Measurements from ENCODE around the gene STAC.

DNA sequence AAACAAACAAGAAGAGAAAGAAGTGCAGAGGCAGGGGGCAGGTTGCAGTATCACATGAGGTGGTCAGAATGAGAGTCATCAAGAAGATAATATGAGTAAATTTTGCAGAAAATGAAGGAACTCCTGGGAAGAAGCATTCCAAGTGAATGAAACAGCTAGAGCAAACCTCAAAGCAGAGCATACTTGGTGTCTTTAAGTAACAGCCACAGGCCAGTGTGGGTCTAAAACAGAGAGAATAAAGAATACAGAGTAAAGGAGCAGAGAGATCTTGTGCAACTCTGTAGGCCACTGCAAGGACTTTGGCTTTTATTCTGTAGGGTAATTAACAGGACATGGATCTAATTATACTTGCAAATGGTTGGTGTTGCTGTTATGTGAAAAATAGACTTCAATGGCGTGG, 81.3 kb downstream of the STAC start:
- TF ChIP-seq, protein P1, sequence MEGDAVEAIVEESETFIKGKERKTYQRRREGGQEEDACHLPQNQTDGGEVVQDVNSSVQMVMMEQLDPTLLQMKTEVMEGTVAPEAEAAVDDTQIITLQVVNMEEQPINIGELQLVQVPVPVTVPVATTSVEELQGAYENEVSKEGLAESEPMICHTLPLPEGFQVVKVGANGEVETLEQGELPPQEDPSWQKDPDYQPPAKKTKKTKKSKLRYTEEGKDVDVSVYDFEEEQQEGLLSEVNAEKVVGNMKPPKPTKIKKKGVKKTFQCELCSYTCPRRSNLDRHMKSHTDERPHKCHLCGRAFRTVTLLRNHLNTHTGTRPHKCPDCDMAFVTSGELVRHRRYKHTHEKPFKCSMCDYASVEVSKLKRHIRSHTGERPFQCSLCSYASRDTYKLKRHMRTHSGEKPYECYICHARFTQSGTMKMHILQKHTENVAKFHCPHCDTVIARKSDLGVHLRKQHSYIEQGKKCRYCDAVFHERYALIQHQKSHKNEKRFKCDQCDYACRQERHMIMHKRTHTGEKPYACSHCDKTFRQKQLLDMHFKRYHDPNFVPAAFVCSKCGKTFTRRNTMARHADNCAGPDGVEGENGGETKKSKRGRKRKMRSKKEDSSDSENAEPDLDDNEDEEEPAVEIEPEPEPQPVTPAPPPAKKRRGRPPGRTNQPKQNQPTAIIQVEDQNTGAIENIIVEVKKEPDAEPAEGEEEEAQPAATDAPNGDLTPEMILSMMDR (IDR thresholded peaks at IDR 0.05; ENCODE audit: insufficient read depth, low read length), result no peak
- TF ChIP-seq, protein P2, sequence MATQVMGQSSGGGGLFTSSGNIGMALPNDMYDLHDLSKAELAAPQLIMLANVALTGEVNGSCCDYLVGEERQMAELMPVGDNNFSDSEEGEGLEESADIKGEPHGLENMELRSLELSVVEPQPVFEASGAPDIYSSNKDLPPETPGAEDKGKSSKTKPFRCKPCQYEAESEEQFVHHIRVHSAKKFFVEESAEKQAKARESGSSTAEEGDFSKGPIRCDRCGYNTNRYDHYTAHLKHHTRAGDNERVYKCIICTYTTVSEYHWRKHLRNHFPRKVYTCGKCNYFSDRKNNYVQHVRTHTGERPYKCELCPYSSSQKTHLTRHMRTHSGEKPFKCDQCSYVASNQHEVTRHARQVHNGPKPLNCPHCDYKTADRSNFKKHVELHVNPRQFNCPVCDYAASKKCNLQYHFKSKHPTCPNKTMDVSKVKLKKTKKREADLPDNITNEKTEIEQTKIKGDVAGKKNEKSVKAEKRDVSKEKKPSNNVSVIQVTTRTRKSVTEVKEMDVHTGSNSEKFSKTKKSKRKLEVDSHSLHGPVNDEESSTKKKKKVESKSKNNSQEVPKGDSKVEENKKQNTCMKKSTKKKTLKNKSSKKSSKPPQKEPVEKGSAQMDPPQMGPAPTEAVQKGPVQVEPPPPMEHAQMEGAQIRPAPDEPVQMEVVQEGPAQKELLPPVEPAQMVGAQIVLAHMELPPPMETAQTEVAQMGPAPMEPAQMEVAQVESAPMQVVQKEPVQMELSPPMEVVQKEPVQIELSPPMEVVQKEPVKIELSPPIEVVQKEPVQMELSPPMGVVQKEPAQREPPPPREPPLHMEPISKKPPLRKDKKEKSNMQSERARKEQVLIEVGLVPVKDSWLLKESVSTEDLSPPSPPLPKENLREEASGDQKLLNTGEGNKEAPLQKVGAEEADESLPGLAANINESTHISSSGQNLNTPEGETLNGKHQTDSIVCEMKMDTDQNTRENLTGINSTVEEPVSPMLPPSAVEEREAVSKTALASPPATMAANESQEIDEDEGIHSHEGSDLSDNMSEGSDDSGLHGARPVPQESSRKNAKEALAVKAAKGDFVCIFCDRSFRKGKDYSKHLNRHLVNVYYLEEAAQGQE (IDR thresholded peaks at IDR 0.05; ENCODE audit: insufficient replicate concordance, low read depth), result no peak
- no peak for TF ChIP-seq POLR2AphosphoS5 (IDR thresholded peaks at IDR 0.05; ENCODE audit: low read depth)
- no peak for TF ChIP-seq GABPA (IDR thresholded peaks at IDR 0.05; ENCODE audit: low read depth)
